K562 (cell line): ENCODE data around the gene ZNF652. TPM values are rescaled to one million over a fixed set of nuclear protein-coding genes. Genes with fewer than 3 reads are reported as not detected.

Experiments used
- ATF3 ChIP-seq, 2 experiments: fragments of 450-650 bp in 1 of 2; sonication (generic) in 1 of 2; formaldehyde crosslinking in 1 of 2; IDR thresholded peaks in 1 of 2; conservative IDR thresholded peaks in 1 of 2; 2 replicates each; pipeline versions ENCODE4 v1.6.1 to v1.8.1; 2016 to 2023; ENCODE audit warnings: mild to moderate bottlenecking in 2 of 2, moderate library complexity in 2 of 2, inconsistent platforms in 1 of 2, missing genetic modification reagents in 1 of 2
- BACH1 ChIP-seq: fragments of 200-800 bp; sonication (Bioruptor generic); IDR thresholded peaks from 2 replicates; pipeline ENCODE4 v1.6.1; 2016; ENCODE audit warnings: missing genetic modification characterization, missing compliant biosample characterization
- FOSL1 ChIP-seq: fragments of 200-800 bp; sonication (Bioruptor generic); conservative IDR thresholded peaks from 2 replicates; pipeline ENCODE4 v1.6.1; 2016; ENCODE audit warnings: missing genetic modification characterization, missing compliant biosample characterization
- FOXM1 ChIP-seq, 2 experiments: fragments of 450-650 bp in 1 of 2; sonication (generic) in 1 of 2; formaldehyde crosslinking in 1 of 2; IDR thresholded peaks; 2 replicates each; pipeline versions ENCODE4 v1.6.1 to v1.9.0; 2017 to 2022; ENCODE audit warnings: low read depth in 2 of 2, mild to moderate bottlenecking in 2 of 2, missing genetic modification reagents in 1 of 2, moderate library complexity in 1 of 2
- HDAC8 ChIP-seq: fragments of 450-650 bp; IDR thresholded peaks from 2 replicates; pipeline ENCODE4 v1.6.1; 2016; ENCODE audit warnings: mild to moderate bottlenecking, missing genetic modification characterization, moderate library complexity, missing compliant biosample characterization
- HDGF ChIP-seq: fragments of 450-650 bp; IDR thresholded peaks from 2 replicates; pipeline ENCODE4 v1.6.1; 2016
- HNRNPUL1 ChIP-seq: fragments of 200-400 bp; formaldehyde crosslinking; IDR thresholded peaks from 2 replicates; pipeline ENCODE4 v1.6.1; 2017; ENCODE audit warnings: low read length
- MEIS2 ChIP-seq: fragments of 450-650 bp; IDR thresholded peaks from 2 replicates; pipeline ENCODE4 v1.6.1; 2014; ENCODE audit warnings: mild to moderate bottlenecking; ENCODE audit not compliant: partially characterized antibody
- NR0B1 ChIP-seq: fragments of 450-650 bp; IDR thresholded peaks from one replicate; pipeline ENCODE4 v1.6.1; 2018; ENCODE audit warnings: mild to moderate bottlenecking, moderate library complexity; ENCODE audit not compliant: partially characterized antibody
- ZMIZ1 ChIP-seq, 2 experiments: fragments of 150-350 bp in 1 of 2; IDR thresholded peaks; 2 replicates each; pipeline ENCODE4 v1.6.1; 2012 to 2016; ENCODE audit warnings: low read depth in 2 of 2, low read length in 2 of 2, mild to moderate bottlenecking in 1 of 2, moderate library complexity in 1 of 2
- ZNF232 ChIP-seq: sonication (generic); formaldehyde crosslinking; IDR thresholded peaks from 2 replicates; pipeline ENCODE4 v1.8.0; 2022; ENCODE audit warnings: mild to moderate bottlenecking, missing genetic modification reagents
- polyA plus RNA-seq, 8 experiments: library from polyadenylated mRNA; depleted of rRNA in 4 of 8; stranded (reverse) in 5 of 8; unstranded in 3 of 8; fragments of >200 nt; fragmentation: Nextera tagmentation in 2 of 8; fragmentation: Illumina TruSeq in 1 of 8; extraction: Ambion mirVana in 2 of 8; extraction: Trizol in 1 of 8; gene quantifications; 2 replicates each; pipeline versions ENCODE4 v1.2.1 to v1.2.3, GENCODE V29; 2011 to 2014; ENCODE audit warnings: inconsistent platforms in 1 of 8, missing spikeins in 1 of 8
- total RNA-seq, 7 experiments: library from RNA; depleted of rRNA in 6 of 7; stranded (reverse); fragments of >200 nt in 6 of 7; fragmentation: Illumina TruSeq in 2 of 7; extraction: Trizol in 2 of 7; gene quantifications; 2 replicates each; pipeline versions ENCODE4 v1.2.1 to v1.2.3, GENCODE V29; 2011 to 2021; ENCODE audit warnings: low replicate concordance in 1 of 7

ZNF652 gene
- total and polyA plus RNA-seq, 9 of the 15 experiments (the other 6 are each of a cell fraction or from before 2014, with no cell fraction given): 5.1 to 15.5 (median 7.8) TPM

GRCh38 chr17:49338883-49339282, 23.2 kb downstream of the ZNF652 start (continued):
- TF ChIP-seq NR0B1: no peak
- no peak for TF ChIP-seq HNRNPUL1
- no peak for TF ChIP-seq HDGF
- 0 out of 2 replicates have a peak, but pooled peaks have one; percentile 20 for TF ChIP-seq ATF3 (IDR thresholded peaks at IDR 0.05)
- TF ChIP-seq ATF3 (CRISPR knock-in tag; conservative IDR thresholded peaks at IDR 0.05): no peak
- TF ChIP-seq MEIS2: peak; percentile 15
- no peak for TF ChIP-seq ZNF232 (CRISPR knock-in tag)
- no peak for TF ChIP-seq FOSL1 (tag)
- no peak for TF ChIP-seq HDAC8 (tag)
- no peak for TF ChIP-seq FOXM1 (IDR thresholded peaks at IDR 0.05; ENCODE audit: low read depth)
- no peak for TF ChIP-seq FOXM1 (CRISPR knock-in tag; IDR thresholded peaks at IDR 0.05; ENCODE audit: low read depth)
- TF ChIP-seq ZMIZ1 (IDR thresholded peaks at IDR 0.05; ENCODE audit: low read depth in 2 of 2, low read length in 2 of 2): no peak
- TF ChIP-seq BACH1 (tag): no peak
